Stimulated activated CD4-positive, alpha-beta T cell treated with anti-CD3 and anti-CD28 coated beads, Interleukin-12 subunit alpha, Interleukin-12 subunit beta, amount 100 ng/mL, for 48 hours (primary cell): ENCODE measurements around the gene LPAR5.
A peak's percentile ranks its signal among the peaks of the same experiment; 100 is the strongest.
"Not testable (repeated sequence)": the region's sequence is repeated elsewhere in the genome, so short reads cannot be mapped to it uniquely, and the experiment has no call there.

Source experiments
- DNase-seq, 3 donors: peaks; one replicate each; pipeline ENCODE4 v3.0.0-alpha.2; 2020; ENCODE audit warnings: low read depth in 2 of 3, low spot score in 1 of 3

LPAR5 gene

DNA sequence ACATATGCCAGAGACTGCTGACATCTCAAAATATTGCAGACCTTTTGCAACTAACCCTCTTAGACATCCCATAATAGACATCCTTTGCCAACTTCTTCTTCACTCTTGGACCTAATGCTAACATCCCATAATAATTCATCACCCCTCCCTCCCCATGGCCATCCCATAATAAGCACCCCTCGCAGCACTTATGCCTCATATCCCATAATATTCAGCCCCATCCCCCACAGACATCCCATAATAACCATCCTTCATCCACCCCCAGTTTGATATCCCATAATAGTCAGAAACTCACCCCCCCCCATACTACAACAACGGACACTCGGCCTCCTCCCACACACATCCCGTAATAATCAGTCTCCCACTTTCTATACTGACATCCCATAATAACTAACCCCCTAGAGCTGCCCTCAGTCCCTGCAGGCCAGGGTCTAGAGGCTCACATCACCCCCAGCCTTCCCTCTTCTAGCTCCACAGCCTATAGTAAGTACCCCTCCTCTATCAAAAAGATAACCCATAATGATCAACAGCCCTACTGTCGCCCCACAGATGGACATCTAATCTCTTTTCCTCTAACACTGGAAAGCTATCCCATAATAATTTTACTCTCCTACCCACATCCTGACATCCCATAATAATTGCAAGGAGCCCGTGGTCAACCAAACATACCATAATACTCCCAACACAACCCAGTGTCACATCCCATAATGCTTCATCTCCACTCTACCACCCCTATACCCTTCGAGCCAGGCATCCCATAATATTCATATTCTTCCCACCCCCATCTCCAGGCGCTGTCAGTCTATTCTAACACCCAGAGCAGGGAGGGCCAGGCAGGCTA is 27.8 kb downstream of the LPAR5 start:
- DNase-seq, result peak in 2 of 3 donors; percentile 51 to 53

DNA sequence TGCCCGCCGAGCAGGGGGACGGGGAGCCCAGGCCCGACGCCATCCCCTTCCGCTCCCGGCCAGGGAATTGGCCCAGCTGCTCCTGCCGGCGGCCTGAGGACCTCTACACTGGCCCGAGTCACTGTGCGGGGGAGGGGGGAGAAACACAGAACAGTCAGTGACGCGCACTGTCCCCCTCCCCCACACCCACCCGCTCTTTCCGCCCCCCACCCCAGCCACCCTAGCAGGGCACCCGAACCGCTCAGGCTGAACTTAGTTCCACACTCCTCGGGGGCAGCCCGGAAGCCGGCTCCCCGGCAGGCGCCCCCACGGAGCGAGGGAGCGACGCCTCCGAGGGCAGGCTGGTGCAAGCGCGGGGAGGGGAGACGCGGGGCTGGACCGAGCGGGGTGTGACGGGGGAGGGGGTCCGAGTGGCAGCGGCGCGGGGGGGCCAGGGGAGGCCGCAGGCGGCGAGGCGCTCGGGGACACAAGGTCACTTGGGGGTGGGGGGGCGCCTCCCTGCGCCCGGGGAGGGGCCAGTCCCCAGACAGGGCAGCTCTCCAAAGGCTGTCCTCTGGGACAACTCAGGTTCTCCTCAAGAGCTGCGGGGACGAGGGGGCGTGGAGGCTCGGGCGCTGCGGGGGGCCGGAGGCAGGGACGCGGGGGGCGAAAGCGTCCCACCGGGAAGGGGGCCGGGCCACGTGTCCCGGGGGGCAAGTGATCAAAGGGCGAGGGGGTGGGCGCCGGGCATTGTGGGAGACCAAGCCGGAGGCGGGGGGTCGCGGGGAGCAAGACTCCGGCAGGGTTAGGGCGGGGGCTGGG is 29.2 kb downstream of the LPAR5 start:
- DNase-seq, result peak in 1 of 3 donors; percentile 47

DNA sequence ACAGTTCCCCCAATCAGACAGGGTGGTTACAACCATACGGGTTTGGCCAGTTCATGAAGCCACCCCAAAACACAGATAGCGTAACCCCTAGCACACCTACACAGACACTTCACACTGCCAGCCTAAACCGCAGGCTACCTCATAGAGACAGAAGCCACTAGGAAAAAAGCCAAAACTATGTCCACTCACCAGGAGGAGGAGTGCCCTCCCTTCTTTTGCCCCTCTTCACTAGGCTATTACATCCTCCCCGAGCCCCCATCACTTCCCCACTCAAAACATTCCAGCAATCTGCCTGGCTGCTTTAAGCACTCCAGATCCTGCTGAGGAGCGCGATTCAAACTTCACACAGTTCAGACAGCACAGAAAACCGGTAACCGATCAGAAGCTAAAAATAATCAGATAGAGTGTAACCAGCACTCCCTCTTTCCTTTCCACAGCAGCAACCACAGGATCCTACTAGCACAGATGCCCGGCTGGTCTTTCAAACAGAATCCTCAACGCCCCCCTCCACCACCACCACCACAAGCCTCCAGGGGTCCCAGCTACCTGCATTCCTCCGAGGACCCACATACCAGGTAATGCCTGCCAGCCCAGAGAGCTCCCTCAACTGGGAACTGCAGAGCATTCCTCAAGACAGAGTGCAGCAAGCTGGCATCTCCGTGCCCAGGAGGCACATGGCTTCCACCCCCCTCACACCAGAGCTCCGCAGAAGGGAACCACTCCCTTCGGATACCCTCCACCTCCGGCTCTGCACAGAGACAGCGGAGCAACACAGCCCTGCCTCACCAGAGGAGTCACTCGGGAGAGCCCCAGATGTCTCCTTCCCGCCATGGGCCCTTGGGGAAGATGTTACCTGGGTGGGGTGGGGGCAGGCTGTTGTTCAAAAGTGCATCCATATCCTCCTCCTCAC is 30.1 kb downstream of the LPAR5 start:
- peak in 2 of 3 donors; percentile 23 to 31 for DNase-seq

DNA sequence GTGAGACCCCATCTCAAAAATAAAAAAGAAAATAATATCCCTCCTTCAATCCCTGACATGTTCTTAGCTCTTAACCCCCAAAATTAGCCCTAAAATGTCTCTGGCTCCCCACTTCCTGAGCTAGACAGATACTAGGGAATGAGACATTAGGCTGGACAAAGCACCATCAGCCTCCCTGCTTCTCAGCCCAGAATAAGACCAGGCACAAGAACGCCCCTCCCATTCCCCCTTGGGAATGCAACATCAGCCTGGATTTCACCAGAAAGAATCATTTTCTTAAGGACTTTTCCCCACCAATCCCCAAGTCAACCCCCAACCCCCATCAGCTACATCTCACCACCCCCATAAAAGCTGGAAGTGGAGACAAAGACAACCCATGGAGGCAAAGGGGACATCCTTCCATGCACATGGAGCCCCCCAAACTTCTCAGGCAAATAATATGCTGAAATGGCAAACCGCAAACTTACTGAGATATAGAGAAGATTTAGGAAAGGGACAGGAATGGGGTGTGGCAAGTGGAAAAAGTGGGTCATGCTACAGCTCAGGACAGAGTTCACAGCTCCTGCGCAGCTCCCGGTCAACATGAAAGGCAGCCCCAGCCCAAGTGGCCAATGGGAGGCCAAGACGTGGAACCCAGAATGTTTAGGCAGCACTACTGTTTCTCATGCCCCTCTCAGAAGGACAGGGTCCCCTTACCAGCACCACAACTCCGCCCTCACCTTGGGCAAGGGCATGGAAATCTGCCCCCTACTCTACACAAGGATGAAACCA is 31.3 kb downstream of the LPAR5 start:
- DNase-seq, result no peak

DNA sequence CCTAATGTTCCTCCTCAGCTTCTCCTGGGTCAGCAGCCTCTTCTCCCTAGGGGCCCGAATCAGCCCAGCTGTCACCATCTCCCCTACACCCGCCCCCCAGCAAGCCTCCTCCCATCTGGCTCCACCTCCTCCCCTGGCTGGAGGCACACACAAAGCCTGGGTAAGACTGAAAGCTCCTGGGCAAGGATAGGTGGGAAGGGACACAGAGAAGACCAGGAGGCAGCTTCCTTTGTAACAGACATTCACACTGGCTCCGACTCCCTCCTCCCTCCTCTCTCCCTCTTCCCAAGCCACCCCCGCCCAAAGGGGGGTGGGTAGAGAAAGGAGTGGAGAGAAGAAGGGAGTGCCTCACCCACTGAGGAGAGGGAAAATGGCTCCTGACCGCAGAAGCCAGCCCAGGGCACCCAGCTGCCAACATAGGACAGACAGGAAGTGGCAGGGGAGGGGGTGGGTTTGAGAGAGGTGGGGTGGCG is 32.6 kb downstream of the LPAR5 start:
- DNase-seq, result no peak

DNA sequence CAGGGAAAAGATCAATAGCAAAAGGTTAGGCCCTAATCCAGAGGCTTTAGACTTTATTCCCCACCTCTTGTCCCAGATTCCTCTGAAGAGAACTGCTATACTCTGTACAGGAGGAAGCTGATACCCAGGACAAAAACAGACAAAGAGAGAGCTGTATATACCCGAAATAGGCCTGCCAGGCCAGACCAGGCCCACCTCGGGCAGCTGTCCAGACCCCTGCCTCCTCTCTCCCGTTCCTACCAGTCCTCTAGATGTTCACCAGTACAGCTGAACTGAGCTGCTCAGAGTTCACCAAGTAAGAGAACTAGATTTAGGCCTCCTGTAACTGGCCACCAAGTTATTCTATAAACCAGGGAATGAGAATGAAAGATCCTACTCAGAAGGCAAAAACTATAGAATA is 33.2 kb downstream of the LPAR5 start:
- no peak for DNase-seq

DNA sequence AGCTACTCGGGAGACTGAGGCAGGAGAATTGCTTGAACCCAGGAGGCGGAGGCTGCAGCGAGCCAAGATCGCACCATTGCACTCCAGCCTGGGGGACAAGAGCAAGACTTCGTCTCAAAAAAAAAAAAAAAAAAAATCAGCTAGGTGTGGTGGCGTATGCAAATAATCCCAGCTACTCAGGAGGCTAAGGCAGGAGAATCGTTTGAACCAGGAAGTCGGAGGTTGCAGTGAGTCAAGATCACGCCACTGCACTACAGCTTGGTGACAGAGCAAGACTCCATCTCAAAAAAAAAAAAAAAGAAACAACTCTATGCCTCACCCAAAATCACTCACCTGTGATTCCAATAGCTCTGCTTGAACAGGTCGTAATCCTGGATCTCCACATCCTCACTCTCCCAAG is 40.1 kb downstream of the LPAR5 start:
- not testable (repeated sequence) for DNase-seq

DNA sequence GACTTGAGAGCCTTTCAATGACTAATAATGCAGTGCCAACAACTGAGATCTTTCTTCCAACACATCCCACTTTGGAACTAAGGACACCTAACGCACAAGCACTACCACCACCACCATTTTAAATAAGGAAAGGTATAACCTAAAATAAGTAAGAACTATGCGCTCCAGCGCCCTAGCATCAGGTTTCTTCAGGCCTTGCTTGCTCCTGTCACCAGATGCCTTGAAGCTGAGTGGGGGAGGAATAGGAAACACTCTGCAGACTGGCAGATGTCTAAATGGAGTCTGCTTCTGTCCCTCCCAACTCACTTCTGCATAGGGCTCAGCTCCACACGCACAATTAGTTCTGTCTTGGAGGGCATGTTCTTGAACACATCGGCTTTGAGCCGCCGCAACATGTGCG is 43.7 kb downstream of the LPAR5 start:
- no peak for DNase-seq

DNA sequence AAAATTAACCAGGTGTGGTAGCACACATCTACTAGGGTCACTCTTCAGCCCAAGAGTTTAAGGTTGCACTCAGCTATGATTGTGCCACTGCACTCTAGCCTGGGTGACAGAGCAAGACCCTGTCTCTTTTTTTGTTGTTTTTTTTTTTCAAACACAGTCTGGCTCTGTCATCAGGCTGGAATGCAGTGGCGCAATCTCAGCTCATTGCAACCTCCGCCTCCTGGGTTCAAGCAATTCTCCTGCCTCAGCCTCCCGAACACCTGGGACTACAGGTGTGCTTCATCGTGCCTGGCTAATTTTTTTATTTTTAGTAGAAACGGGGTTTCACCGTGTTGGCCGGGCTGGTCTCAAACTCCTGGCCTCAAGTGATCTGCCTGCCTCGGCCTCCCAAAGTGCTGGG is 49.2 kb downstream of the LPAR5 start:
- DNase-seq, result not testable (repeated sequence)

DNA sequence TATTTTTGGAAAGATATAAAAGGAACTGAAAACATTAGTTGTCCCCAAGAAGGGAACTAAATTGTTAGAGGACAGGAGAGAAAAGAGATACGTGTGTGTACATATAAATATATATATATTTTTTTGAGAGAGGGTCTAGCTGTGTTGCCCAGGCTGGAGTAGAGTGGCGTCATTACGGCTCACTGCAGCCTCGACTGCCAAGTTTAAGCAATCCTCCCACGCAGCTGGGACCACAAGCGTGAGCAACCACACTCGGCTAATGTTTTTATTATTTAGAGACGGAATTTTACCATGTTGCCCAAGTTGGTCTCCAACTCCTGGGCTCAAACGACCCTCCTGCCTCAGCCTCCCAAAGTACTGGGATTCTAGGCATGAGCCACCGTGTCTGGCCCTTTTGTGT is 51.5 kb downstream of the LPAR5 start:
- DNase-seq, result no peak

DNA sequence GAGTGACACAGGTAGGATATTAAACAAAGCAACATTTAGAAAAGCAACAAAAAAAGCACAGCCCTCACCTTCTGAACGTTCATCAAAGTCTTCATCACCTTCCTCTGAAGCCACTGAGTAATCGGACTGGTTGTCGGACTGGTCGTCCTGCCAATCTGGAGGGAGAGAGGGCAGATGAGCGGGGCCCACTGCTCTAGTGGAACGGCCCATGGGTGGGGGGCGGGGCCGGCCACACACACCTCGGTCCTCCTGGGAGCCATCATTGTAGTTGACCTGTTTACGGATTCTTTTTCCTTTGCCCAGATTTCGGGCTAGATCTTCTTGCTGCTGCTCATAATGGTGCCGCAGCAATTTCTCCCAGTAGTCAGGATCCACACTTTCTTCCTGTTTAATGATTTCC is 52.8 kb downstream of the LPAR5 start:
- DNase-seq, result no peak

DNA sequence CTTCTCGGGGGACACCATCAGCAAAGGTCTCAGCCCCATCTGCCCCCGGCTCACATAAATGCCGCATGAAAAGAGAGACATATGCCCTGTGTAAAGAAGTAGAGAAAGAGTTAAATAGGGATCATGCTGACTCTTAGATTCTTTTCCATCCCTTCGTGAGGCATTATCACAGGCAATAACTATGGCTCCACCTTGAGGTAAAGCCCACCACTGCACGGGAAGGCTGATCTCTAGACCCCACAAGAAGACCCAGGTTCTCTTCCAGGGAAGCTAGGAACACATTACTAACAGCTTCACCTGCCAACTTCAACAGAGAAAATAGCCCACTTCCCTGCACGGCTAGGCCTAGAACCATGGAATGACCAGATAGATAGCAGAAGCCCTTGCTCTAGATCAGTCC is 53.6 kb downstream of the LPAR5 start:
- DNase-seq, result no peak

DNA sequence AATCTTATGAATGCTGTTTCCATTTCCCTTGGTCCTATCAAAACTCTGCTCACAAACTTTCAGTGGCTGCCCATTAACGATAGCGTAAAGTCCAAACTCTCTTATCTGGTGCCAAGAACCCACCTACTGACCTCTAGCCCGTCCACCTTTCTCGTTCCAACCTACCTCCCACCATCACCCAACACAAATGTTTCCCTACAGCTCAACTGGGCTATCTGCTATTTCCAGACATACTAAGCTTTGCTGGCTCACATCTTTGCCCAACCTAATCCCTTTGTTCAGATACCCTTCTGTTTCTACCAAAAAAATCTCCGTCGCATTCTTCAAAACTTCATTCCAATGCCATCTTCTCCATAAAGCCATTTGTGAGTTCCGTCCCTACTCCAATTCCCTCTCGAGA is 60.1 kb downstream of the LPAR5 start:
- no peak for DNase-seq

DNA sequence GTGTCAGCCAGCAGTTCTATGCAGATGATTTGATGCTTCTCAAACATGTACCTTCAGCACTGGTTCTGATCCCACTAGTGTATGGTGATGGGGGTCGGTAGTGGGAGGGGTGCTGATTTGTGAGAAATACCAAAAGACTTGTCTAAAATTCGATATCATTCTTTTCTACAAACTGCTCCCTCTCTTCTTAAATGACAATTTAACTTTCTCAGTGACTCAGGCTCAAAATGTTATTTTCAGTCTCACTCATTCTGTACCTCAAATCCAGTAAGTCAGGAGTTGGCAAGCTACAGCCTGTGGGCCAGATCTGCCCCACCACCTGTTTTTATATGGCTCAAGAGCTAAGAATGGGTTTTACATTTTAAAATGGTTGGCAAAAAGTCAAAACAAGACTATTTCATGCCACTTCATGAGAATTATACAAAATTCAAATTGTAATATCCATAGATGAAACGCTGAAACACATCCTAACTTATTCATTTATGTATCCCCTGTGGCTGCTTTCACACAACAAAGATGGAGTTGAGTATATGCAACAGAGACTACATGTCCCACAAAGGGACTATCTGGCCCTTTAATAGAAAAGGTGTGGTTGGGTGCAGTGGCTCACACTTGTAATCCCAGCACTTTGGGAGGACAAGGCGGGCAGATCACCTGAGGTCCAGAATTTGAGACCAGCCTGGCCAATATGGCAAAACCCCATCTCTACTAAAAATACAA is 61.0 kb downstream of the LPAR5 start:
- DNase-seq, result no peak

DNA sequence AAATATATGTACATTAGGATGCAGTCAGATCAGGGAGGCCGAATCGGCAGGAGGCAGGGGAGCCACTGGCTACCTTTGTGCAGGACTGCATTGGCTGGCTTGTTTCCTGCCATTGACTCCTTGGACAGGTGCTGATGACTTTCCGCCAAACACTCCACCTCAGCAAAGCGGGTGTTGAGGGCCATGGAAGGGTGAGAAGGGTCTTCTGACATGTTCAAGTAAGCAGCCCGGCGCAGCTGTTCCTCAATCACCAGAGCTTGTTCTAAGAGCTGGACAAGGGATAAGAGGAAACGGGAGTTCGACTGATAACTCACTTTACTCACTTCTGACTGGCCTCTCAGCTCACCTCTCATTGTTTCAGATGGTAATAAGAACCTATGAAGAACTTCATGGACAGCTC is 62.8 kb downstream of the LPAR5 start:
- DNase-seq, result no peak

DNA sequence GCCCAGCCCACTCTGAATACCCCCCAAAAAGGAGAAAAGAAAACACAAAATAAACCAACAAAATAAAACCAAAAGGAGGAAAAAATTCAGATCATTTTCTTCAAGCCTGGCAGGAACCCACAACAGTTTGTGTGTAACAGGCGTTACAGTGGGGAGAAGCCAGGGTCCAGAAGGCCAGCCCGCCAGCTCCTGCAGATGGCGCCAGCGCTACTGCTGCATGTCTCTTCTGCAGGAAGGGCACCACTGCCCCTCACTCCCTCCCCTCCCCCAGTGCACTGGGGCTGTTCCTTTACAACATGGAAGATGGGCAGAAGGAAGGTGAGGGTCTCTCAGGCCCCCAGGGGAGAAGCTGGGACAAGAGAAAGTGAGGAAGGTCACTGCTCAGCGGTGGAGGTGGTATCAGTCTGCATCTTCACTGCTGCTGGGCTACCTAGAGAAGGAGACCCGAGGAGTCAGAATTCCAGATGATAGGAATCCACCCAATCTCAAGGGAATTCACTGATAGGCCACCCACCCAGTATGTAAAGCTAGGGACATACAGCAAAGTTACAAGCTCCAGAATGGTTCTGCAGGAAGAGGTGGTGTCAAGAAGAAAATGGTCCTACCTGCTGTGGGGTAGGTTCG is 65.4 kb downstream of the LPAR5 start:
- peak in 2 of 3 donors; percentile 26 to 36 for DNase-seq

DNA sequence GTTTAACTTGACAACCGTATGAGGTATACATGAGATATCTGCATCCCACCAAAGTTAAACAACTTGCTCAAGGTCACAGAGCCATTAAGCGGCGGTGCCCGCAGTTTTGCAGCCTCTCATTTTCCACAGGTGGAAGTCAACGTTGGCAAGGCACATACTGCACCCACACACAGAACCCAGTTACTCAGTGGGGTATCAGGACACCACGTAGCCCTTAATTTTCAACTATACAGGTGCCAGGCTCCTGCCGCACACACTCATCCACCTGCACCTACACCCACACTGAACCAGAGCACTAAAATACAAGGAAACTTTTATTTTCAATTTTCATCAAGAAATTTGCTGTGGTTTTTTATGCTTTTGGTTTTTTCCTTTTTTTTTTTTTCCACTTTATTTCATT is 66.0 kb downstream of the LPAR5 start:
- no peak for DNase-seq

DNA sequence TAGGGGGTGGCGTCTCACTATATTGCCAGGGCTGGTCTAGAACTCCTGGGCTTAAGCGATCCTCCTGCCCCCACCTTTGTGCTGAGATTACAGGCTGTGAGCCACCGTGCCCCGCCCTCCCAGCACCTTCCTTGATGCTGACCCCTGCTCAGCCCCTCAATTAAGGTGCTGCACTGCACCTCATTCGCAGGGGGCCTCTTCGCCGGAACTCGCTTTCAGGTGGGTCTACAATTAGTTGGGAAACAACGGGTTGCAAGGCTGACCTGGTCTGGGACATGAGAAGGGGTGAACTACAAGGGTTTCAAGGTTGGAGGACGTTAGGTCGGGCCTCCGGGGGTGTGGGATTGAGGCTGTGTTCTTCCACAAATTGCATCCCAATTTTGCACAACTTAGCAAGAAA is 66.4 kb downstream of the LPAR5 start:
- DNase-seq, result no peak
